H1 (cell line): ENCODE results near the gene KIAA0930. TPM values are rescaled to one million over a fixed set of nuclear protein-coding genes. Genes with fewer than 3 reads are reported as not detected.

Experiments used
- CTCF ChIA-PET: fragments of 300-600 bp; sonication (Branson Sonifier 250); formaldehyde crosslinking; loops from one replicate; lab custom pipeline; 2021; ENCODE audit not compliant: partially characterized antibody; lab: Charles Lee
- POLR2A ChIA-PET: fragments of 300-600 bp; sonication (Branson Sonifier 250); formaldehyde crosslinking; loops from one replicate; lab custom pipeline; 2021; ENCODE audit warnings: inconsistent platforms; ENCODE audit not compliant: partially characterized antibody; lab: Charles Lee
- DNase-seq, 2 experiments: peaks; one replicate each; pipeline versions ENCODE4 v3.0.0 to v3.0.0-alpha.2; 2010 to 2022; ENCODE audit warnings: low spot score in 2 of 2, low read depth in 1 of 2, mixed read lengths in 1 of 2
- FAIRE-seq: peaks from 2 replicates; lab custom pipeline; 2011; peaks lifted over from hg19 to GRCh38; lab: Jason Lieb, UNC
- H2AFZ ChIP-seq: 2 replicates; pipeline ENCODE4 v1.8.1; 2012; ENCODE audit warnings: low read length, inconsistent platforms
- H2AK5ac ChIP-seq: 2 replicates; pipeline ENCODE4 v1.6.1; 2013; ENCODE audit warnings: low read depth, low read length
- H2BK120ac ChIP-seq: replicated peaks from 2 replicates; pipeline ENCODE3; 2013; ENCODE audit warnings: low read depth, low read length, inconsistent platforms
- H2BK12ac ChIP-seq: 2 replicates; pipeline ENCODE4 v1.6.1; 2013; ENCODE audit warnings: low read depth, low read length
- H2BK15ac ChIP-seq: 2 replicates; pipeline ENCODE4 v1.6.1; 2013; ENCODE audit warnings: low read length
- H2BK20ac ChIP-seq: 2 replicates; pipeline ENCODE4 v1.6.1; 2013; ENCODE audit warnings: low read length
- H2BK5ac ChIP-seq: 2 replicates; pipeline ENCODE4 v1.6.1; 2013; ENCODE audit warnings: low read depth, low read length
- H3K14ac ChIP-seq: 2 replicates; pipeline ENCODE4 v1.6.1; 2013; ENCODE audit warnings: inconsistent platforms; ENCODE audit not compliant: insufficient read length
- H3K18ac ChIP-seq: 2 replicates; pipeline ENCODE4 v1.6.1; 2013; ENCODE audit warnings: low read length; ENCODE audit errors: extremely low read depth
- H3K23ac ChIP-seq: 2 replicates; pipeline ENCODE4 v1.6.1; 2013; ENCODE audit warnings: inconsistent platforms; ENCODE audit not compliant: insufficient read length
- H3K23me2 ChIP-seq: 2 replicates; pipeline ENCODE4 v1.6.1; 2013; ENCODE audit warnings: low read depth, low read length
- H3K27ac ChIP-seq: 2 replicates; pipeline ENCODE4 v1.6.1; 2011; ENCODE audit warnings: low read depth, low read length, inconsistent platforms
- H3K27me3 ChIP-seq, 4 experiments: replicated peaks in 1 of 4; 1 replicate in 1 of 4; 2 replicates in 3 of 4; pipeline versions ENCODE4 v1.6.1 to v1.8.1; 2011 to 2013; ENCODE audit warnings: low read length in 3 of 4, mild to moderate bottlenecking in 3 of 4, inconsistent platforms in 2 of 4, mixed read lengths in 2 of 4, moderate library complexity in 1 of 4; ENCODE audit not compliant: control insufficient read depth in 3 of 4, insufficient read depth in 3 of 4; ENCODE audit errors: extremely low read depth in 1 of 4
- H3K36me3 ChIP-seq, 4 experiments: 2 replicates each; pipeline versions ENCODE4 v1.6.1 to v1.8.1; 2011 to 2013; ENCODE audit warnings: mild to moderate bottlenecking in 4 of 4, low read length in 3 of 4, moderate library complexity in 2 of 4, control low read depth in 1 of 4, inconsistent platforms in 1 of 4; ENCODE audit not compliant: insufficient read depth in 4 of 4, control insufficient read depth in 2 of 4
- H3K4ac ChIP-seq: replicated peaks from 2 replicates; pipeline ENCODE3; 2013; ENCODE audit warnings: low read length, low read depth, mixed read lengths, inconsistent platforms; ENCODE audit not compliant: insufficient read length
- H3K4me1 ChIP-seq, 4 experiments: replicated peaks in 1 of 4; 1 replicate in 1 of 4; 2 replicates in 3 of 4; pipeline versions ENCODE4 v1.6.1 to v1.8.1; 2011 to 2013; ENCODE audit warnings: low read length in 3 of 4, inconsistent platforms in 2 of 4, mixed read lengths in 1 of 4; ENCODE audit not compliant: insufficient read depth in 4 of 4, control insufficient read depth in 3 of 4
- H3K4me2 ChIP-seq, 2 experiments: 2 replicates each; pipeline versions ENCODE4 v1.6.1 to v1.8.1; 2011 to 2013; ENCODE audit warnings: low read depth in 2 of 2, low read length in 2 of 2, control low read depth in 1 of 2, inconsistent platforms in 1 of 2, mild to moderate bottlenecking in 1 of 2; ENCODE audit not compliant: insufficient read depth in 1 of 2
- H3K4me3 ChIP-seq, 4 experiments: fragments of 200-600, 300-600 bp in 1 of 4; sonication (generic), shearing (Covaris generic), sonication (Bioruptor Twin) in 1 of 4; 2 replicates each; pipeline versions ENCODE4 v1.5.1 to v1.8.1; 2011 to 2016; ENCODE audit warnings: low read length in 4 of 4, low read depth in 3 of 4, control low read depth in 2 of 4, inconsistent platforms in 2 of 4, mild to moderate bottlenecking in 2 of 4, mixed read lengths in 1 of 4, moderate library complexity in 1 of 4; ENCODE audit not compliant: insufficient read depth in 2 of 4; ENCODE audit errors: extremely low read depth in 1 of 4
- H3K56ac ChIP-seq: replicated peaks from 2 replicates; pipeline ENCODE3; 2013; ENCODE audit warnings: low read depth, mild to moderate bottlenecking, mixed read lengths, low read length, inconsistent platforms; ENCODE audit not compliant: insufficient read length
- H3K79me1 ChIP-seq: 2 replicates; pipeline ENCODE4 v1.6.1; 2013; ENCODE audit warnings: low read depth, low read length, control low read depth
- H3K79me2 ChIP-seq, 2 experiments: 2 replicates each; pipeline versions ENCODE4 v1.6.1 to v1.8.1; 2012 to 2013; ENCODE audit warnings: low read length in 2 of 2, mild to moderate bottlenecking in 2 of 2, inconsistent platforms in 1 of 2; ENCODE audit not compliant: insufficient read depth in 2 of 2, control insufficient read depth in 1 of 2
- H3K9ac ChIP-seq, 4 experiments: replicated peaks in 1 of 4; 1 replicate in 1 of 4; 2 replicates in 3 of 4; pipeline versions ENCODE4 v1.6.1 to v1.8.1; 2011 to 2013; ENCODE audit warnings: low read depth in 3 of 4, low read length in 3 of 4, control low read depth in 2 of 4, mild to moderate bottlenecking in 2 of 4, moderate library complexity in 2 of 4, inconsistent platforms in 1 of 4; ENCODE audit errors: extremely low read depth in 1 of 4
- H3K9me3 ChIP-seq, 2 experiments: 2 replicates each; pipeline versions ENCODE4 v1.6.1 to v1.8.1; 2012 to 2013; ENCODE audit warnings: mild to moderate bottlenecking in 2 of 2, moderate library complexity in 2 of 2, control low read depth in 1 of 2, inconsistent platforms in 1 of 2, low read depth in 1 of 2, low read length in 1 of 2, mixed read lengths in 1 of 2; ENCODE audit not compliant: insufficient read depth in 2 of 2
- H4K20me1 ChIP-seq, 2 experiments: replicated peaks in 1 of 2; 2 replicates each; pipeline versions ENCODE3 to v1.8.1; 2011 to 2013; ENCODE audit warnings: inconsistent platforms in 2 of 2, low read length in 2 of 2, mild to moderate bottlenecking in 1 of 2; ENCODE audit not compliant: insufficient read depth in 2 of 2, control insufficient read depth in 1 of 2
- H4K5ac ChIP-seq: 2 replicates; pipeline ENCODE4 v1.6.1; 2013; ENCODE audit warnings: low read length, low read depth, mixed read lengths, inconsistent platforms; ENCODE audit not compliant: insufficient read length
- H4K8ac ChIP-seq: 2 replicates; pipeline ENCODE4 v1.8.0; 2013; ENCODE audit warnings: mild to moderate bottlenecking, moderate library complexity, low read length, inconsistent platforms; ENCODE audit not compliant: insufficient read depth; ENCODE audit errors: extremely low read depth
- H4K91ac ChIP-seq: replicated peaks from 2 replicates; pipeline ENCODE3; 2013; ENCODE audit warnings: low read length, mixed read lengths, inconsistent platforms; ENCODE audit not compliant: insufficient read length
- ASH2L ChIP-seq: fragments of 200-600, 300-600 bp; sonication (generic); IDR thresholded peaks from one replicate; pipeline ENCODE4 v1.7.1; 2017; ENCODE audit warnings: low read length
- CEBPB ChIP-seq: IDR thresholded peaks from 2 replicates; pipeline ENCODE4 v1.6.1; 2012; ENCODE audit warnings: low read depth, low read length
- CHD1 ChIP-seq: IDR thresholded peaks from 2 replicates; pipeline ENCODE4 v1.6.1; 2012; ENCODE audit warnings: low read depth, low read length, improper control_type of control experiment
- CHD2 ChIP-seq: IDR thresholded peaks from 2 replicates; pipeline ENCODE4 v1.6.1; 2012; ENCODE audit warnings: low read length, improper control_type of control experiment
- HDAC2 ChIP-seq, 2 experiments: fragments of 300-600 bp in 1 of 2; sonication (generic) in 1 of 2; IDR thresholded peaks; 2 replicates each; pipeline ENCODE4 v1.6.1; 2011 to 2012; ENCODE audit warnings: low read depth in 2 of 2, low read length in 2 of 2, mild to moderate bottlenecking in 2 of 2, moderate library complexity in 2 of 2, borderline replicate concordance in 1 of 2, inconsistent platforms in 1 of 2
- HDAC6 ChIP-seq: IDR thresholded peaks from one replicate; pipeline ENCODE4 v1.7.1; 2012; ENCODE audit warnings: low read depth, mild to moderate bottlenecking, inconsistent platforms, low read length, moderate library complexity
- RBBP5 ChIP-seq: IDR thresholded peaks from 2 replicates; pipeline ENCODE4 v1.7.1; 2012; ENCODE audit warnings: low read depth, mild to moderate bottlenecking, inconsistent platforms, low read length, moderate library complexity, borderline replicate concordance
- RNF2 ChIP-seq: fragments of 200-900, 300-1000 bp; sonication (generic); IDR thresholded peaks from 2 replicates; pipeline ENCODE4 v1.7.1; 2016; ENCODE audit warnings: borderline replicate concordance, low read depth, mild to moderate bottlenecking, antibody characterized with exemption, low read length; ENCODE audit not compliant: poor library complexity, severe bottlenecking; ENCODE audit errors: missing control alignments
- SIRT6 ChIP-seq: IDR thresholded peaks from one replicate; pipeline ENCODE4 v1.7.1; 2012; ENCODE audit warnings: low read length, inconsistent platforms
- TCF12 ChIP-seq: IDR thresholded peaks from 2 replicates; pipeline ENCODE4 v1.6.1; 2011; ENCODE audit warnings: low read depth, mild to moderate bottlenecking, low read length
- YY1 ChIP-seq: IDR thresholded peaks from 2 replicates; pipeline ENCODE4 v1.6.1; 2011; ENCODE audit warnings: low read depth, mild to moderate bottlenecking, low read length
- WGBS, 2 experiments: shearing (Covaris generic) in 1 of 2; methylation state at CpG; one replicate each; pipeline versions ENCODE4 v1.1.6 to v1.1.7; 2013 to 2015; ENCODE audit warnings: low lambda C conversion rate in 2 of 2, mixed read lengths in 2 of 2, inconsistent platforms in 1 of 2, low coverage in 1 of 2, missing lambda C conversion rate in 1 of 2; ENCODE audit not compliant: insufficient replicate concordance in 2 of 2, insufficient coverage in 1 of 2, insufficient read length in 1 of 2; ENCODE audit errors: extremely low coverage in 1 of 2, missing lambda C conversion rate in 1 of 2; 5-methylcytosine and 5-hydroxymethylcytosine counted together
- polyA plus RNA-seq, 7 experiments: library from polyadenylated mRNA; depleted of rRNA in 3 of 7; stranded (reverse) in 5 of 7; unstranded in 2 of 7; fragments of >200 nt in 5 of 7; fragments of 200-250 nt in 2 of 7; gene quantifications; 1 replicate in 5 of 7; 2 replicates in 1 of 7; 4 replicates in 1 of 7; pipeline versions ENCODE4 v1.2.1 to v1.2.3, GENCODE V29; 2011 to 2013; ENCODE audit warnings: missing spikeins in 2 of 7, mixed read lengths in 2 of 7
- total RNA-seq: library from RNA; stranded (reverse); fragmentation: NEBNext Ultra II Directional; extraction: Animal tissue kit (Norgen Biotek cat#: 25700); gene quantifications from 2 replicates; pipeline ENCODE4 v1.2.1, GENCODE V29; 2021
- TF ChIP-seq, protein P1 (sequence below): IDR thresholded peaks from 2 replicates; pipeline ENCODE4 v1.6.1; 2011; ENCODE audit warnings: low read length, improper control_type of control experiment

Gene KIAA0930
- total and polyA plus RNA-seq, 2 of the 8 experiments (the other 6 are each of a cell fraction or from before 2014, with no cell fraction given), result 61.9 to 66.1 TPM

DNA sequence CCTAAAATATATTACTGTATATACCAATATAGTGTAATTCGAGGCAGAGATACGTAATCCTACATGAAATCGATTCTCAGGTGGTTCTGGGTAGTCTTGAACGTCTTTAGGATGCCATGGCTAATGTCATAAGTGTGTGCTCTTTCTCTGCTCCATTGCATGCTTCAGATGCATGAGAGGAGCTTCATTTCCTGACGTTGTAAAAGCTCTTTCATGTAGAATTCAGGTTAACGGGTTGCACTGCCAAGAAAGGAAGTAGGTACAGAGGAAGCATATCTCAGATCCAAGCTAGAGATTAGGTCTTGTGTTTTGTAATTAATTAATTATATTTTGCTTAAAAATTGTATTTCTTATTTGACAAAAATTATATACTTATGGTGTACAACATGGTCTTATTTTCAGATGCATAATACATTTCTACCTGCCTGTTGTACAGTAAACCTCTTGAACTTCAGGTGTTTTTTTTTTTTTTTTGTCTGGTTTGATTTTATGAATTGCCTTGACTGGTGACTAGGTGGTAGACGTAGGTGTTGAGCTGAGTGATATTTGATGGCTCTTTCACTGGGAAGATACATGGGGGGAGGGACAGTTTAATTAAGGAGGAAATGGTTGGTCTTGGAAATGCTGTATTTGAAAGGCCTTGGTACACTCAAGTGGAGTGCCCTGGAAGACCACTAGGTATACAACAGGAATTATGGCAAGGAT, 67.7 kb downstream of the KIAA0930 start:
- no peak overlapping the region for H4K5ac ChIP-seq
- H3K36me3 ChIP-seq, result peaks cover 26 to 87% (median 64%) of the 10 kb centered on the region in 4 experiments
- no peak overlapping the region for H2BK120ac ChIP-seq
- no peak overlapping the region for H2AK5ac ChIP-seq
- H3K56ac ChIP-seq, result no peak overlapping the region
- POLR2A ChIA-PET, result interaction anchor here (0.6 to 5.7 kb wide), 6 partner anchors 8 to 130 kb away, joined by 3 to 33 read pairs (median 4); partner anchors contain the start of gene NUP50
- H3K23me2 ChIP-seq, result no peaks in the 10 kb centered on the region
- no peak overlapping the region for H3K9ac ChIP-seq
- H2BK5ac ChIP-seq, result no peak overlapping the region
- no peak overlapping the region for H2AFZ ChIP-seq
- H3K18ac ChIP-seq, result no peak overlapping the region
- no peak overlapping the region for H3K23ac ChIP-seq
- peaks cover 3 to 72% of the 10 kb centered on the region in 2 experiments; a peak in 2 of 4 replicates for H3K79me2 ChIP-seq
- H3K4ac ChIP-seq, result no peak overlapping the region
- no peak overlapping the region; the same call in 1 of the 2 replicates for H2BK20ac ChIP-seq
- H2BK15ac ChIP-seq, result no peak overlapping the region
- H3K27ac ChIP-seq, result no peak overlapping the region
- H4K20me1 ChIP-seq, result peaks cover 8 to 9% of the 10 kb centered on the region in 2 experiments
- H3K4me2 ChIP-seq, result no peak overlapping the region
- FAIRE-seq (no peak), DNase-seq (no peak)
- H3K27me3 ChIP-seq, result no peaks in the 10 kb centered on the region
- H3K79me1 ChIP-seq, result peaks cover 6% of the 10 kb centered on the region
- H4K91ac ChIP-seq, result no peak overlapping the region
- H3K14ac ChIP-seq, result no peak overlapping the region
- CTCF ChIA-PET, result interaction anchor here (1.0 to 1.4 kb wide), 3 partner anchors 17 to 36 kb away, joined by 3 to 7 read pairs (median 6); no protein-coding TSS in a partner anchor
- H3K9me3 ChIP-seq, result no peaks in the 10 kb centered on the region
- no peaks in the 10 kb centered on the region for H3K4me1 ChIP-seq
- no peak overlapping the region for H3K4me3 ChIP-seq
- no peak overlapping the region for H2BK12ac ChIP-seq
- WGBS, 2 experiments, result 89% methylated on average over 7 of the region's 7 CpGs; no CpG with 5 or more reads in 1 of the 2 experiments
- no peak overlapping the region for H4K8ac ChIP-seq
- TF ChIP-seq CHD2, result no peak
- no peak for TF ChIP-seq RBBP5
- no peak for TF ChIP-seq SIRT6
- no peak for TF ChIP-seq CHD1
- no peak for TF ChIP-seq CEBPB
- TF ChIP-seq TCF12, result no peak
- TF ChIP-seq HDAC6, result no peak
- no peak for TF ChIP-seq ASH2L
- TF ChIP-seq HDAC2 (IDR thresholded peaks at IDR 0.05; ENCODE audit: borderline replicate concordance in 1 of 2, low read depth in 2 of 2, low read length in 2 of 2), result no peak
- TF ChIP-seq YY1, result no peak
- TF ChIP-seq, protein P1, sequence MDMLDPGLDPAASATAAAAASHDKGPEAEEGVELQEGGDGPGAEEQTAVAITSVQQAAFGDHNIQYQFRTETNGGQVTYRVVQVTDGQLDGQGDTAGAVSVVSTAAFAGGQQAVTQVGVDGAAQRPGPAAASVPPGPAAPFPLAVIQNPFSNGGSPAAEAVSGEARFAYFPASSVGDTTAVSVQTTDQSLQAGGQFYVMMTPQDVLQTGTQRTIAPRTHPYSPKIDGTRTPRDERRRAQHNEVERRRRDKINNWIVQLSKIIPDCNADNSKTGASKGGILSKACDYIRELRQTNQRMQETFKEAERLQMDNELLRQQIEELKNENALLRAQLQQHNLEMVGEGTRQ, result no peak
- no peak for TF ChIP-seq RNF2
